ENCODE data around the gene SCN3A. TPM values are rescaled to one million over a fixed set of nuclear protein-coding genes. Genes with fewer than 3 reads are reported as not detected.

The SCN3A gene
- total RNA-seq, 4 donors from 2014 or later = 0.62 to 5.7 (median 1.4) TPM

GRCh38 chr2:165087933-165088901, 115.6 kb downstream of the SCN3A start:
- no peak overlapping the region for H3K4me3 ChIP-seq
- no peaks in the 10 kb centered on the region for H3K4me1 ChIP-seq
- no peak for ATAC-seq
- TF ChIP-seq POLR2A (IDR thresholded peaks at IDR 0.05) (no peak), CTCF (IDR thresholded peaks at IDR 0.05) (no peak), EP300 (IDR thresholded peaks at IDR 0.05) (no peak)
- H3K9me3 ChIP-seq = peaks cover 0 to 8% (median 0%) of the 10 kb centered on the region in 3 donors
- H3K27ac ChIP-seq = no peak overlapping the region
- H3K27me3 ChIP-seq = no peaks in the 10 kb centered on the region
- no peaks in the 10 kb centered on the region for H3K36me3 ChIP-seq
- WGBS, 2 donors (ENCODE audit: low coverage in 1 of 2) = 70 to 75% methylated on average over 2 of the region's 2 CpGs

GRCh38 chr2:165086337-165086736, 117.5 kb downstream of the SCN3A start:
- no peaks in the 10 kb centered on the region for H3K27me3 ChIP-seq
- no peak overlapping the region for H3K27ac ChIP-seq
- H3K9me3 ChIP-seq = peaks cover 0 to 17% (median 0%) of the 10 kb centered on the region in 3 donors
- H3K4me3 ChIP-seq = no peak overlapping the region
- H3K36me3 ChIP-seq = no peaks in the 10 kb centered on the region
- H3K4me1 ChIP-seq = no peaks in the 10 kb centered on the region
- 94 to 96% methylated on average over 2 of the region's 2 CpGs for WGBS, 2 donors (ENCODE audit: low coverage in 1 of 2)
- TF ChIP-seq POLR2A (IDR thresholded peaks at IDR 0.05) (no peak), CTCF (IDR thresholded peaks at IDR 0.05) (no peak), POLR2AphosphoS5 (IDR thresholded peaks at IDR 0.05) (no peak), EP300 (IDR thresholded peaks at IDR 0.05) (no peak)
- no peak for ATAC-seq

- Histone ChIP-seq H3K27me3 (no peaks in the 10 kb centered on the region), H3K36me3 (no peaks in the 10 kb centered on the region), H3K9me3 (peaks cover 0 to 17% (median 0%) of the 10 kb centered on the region in 3 donors), H3K4me3 (no peak overlapping the region), H3K27ac (no peak overlapping the region), H3K4me1 (no peaks in the 10 kb centered on the region)
- ATAC-seq = no peak
- no peak for TF ChIP-seq CTCF (IDR thresholded peaks at IDR 0.05)
- TF ChIP-seq POLR2A (IDR thresholded peaks at IDR 0.05) = no peak
- TF ChIP-seq POLR2AphosphoS5 (IDR thresholded peaks at IDR 0.05) = no peak
- no peak for TF ChIP-seq EP300 (IDR thresholded peaks at IDR 0.05)
- 86 to 98% methylated on average over 4 of the region's 4 CpGs for WGBS, 2 donors (ENCODE audit: low coverage in 1 of 2)
Measured at GRCh38 chr2:165083326-165083725, 120.5 kb downstream of the SCN3A start.

GRCh38 chr2:165082479-165082878, 121.4 kb downstream of the SCN3A start:
- Histone ChIP-seq H3K4me1 (no peaks in the 10 kb centered on the region), H3K36me3 (no peaks in the 10 kb centered on the region), H3K9me3 (peaks cover 0 to 17% (median 0%) of the 10 kb centered on the region in 3 donors), H3K4me3 (no peak overlapping the region), H3K27ac (no peak overlapping the region), H3K27me3 (no peaks in the 10 kb centered on the region)
- no peak for ATAC-seq
- TF ChIP-seq EP300 (IDR thresholded peaks at IDR 0.05) = no peak
- no peak for TF ChIP-seq POLR2AphosphoS5 (IDR thresholded peaks at IDR 0.05)
- no peak for TF ChIP-seq POLR2A (IDR thresholded peaks at IDR 0.05)
- TF ChIP-seq CTCF (IDR thresholded peaks at IDR 0.05) = no peak

- Histone ChIP-seq H3K9me3 (peaks cover 0 to 17% (median 0%) of the 10 kb centered on the region in 3 donors), H3K4me3 (no peak overlapping the region), H3K4me1 (no peaks in the 10 kb centered on the region), H3K27me3 (no peaks in the 10 kb centered on the region), H3K27ac (no peak overlapping the region), H3K36me3 (no peaks in the 10 kb centered on the region)
- ATAC-seq = no peak
- no peak for TF ChIP-seq EP300 (IDR thresholded peaks at IDR 0.05)
- TF ChIP-seq CTCF (IDR thresholded peaks at IDR 0.05) = no peak
- TF ChIP-seq POLR2A (IDR thresholded peaks at IDR 0.05) = no peak
- no peak for TF ChIP-seq POLR2AphosphoS5 (IDR thresholded peaks at IDR 0.05)
Measured at GRCh38 chr2:165081276-165081675, 122.6 kb downstream of the SCN3A start.
